WTC11 (cell line): ENCODE data around the gene HIPK2. TPM values are rescaled to one million over a fixed set of nuclear protein-coding genes. Genes with fewer than 3 reads are reported as not detected.

Source experiments
- ATAC-seq: fragments of 200-7000 bp; cut with Tn5 transposase; 2 replicates; pipeline ENCODE4 v1.10.0; 2021; ENCODE audit warnings: mild to moderate bottlenecking, moderate library complexity
- CTCF ChIA-PET: fragments of 300-600 bp; sonication (Branson Sonifier 250); formaldehyde crosslinking; loops from one replicate; lab custom pipeline; 2021; ENCODE audit warnings: antibody characterized with exemption; lab: Charles Lee
- POLR2A ChIA-PET: fragments of 350-600 bp; sonication (Branson Sonifier 250); formaldehyde crosslinking; loops from one replicate; lab custom pipeline; 2021; ENCODE audit warnings: antibody characterized with exemption; lab: Charles Lee
- DNase-seq: peaks from one replicate; pipeline ENCODE4 v3.0.0; 2021; ENCODE audit warnings: low spot score
- H3K27ac Mint-ChIP-seq: 2 replicates; pipeline ENCODE4 v1.8.0; 2021; ENCODE audit warnings: mixed read lengths
- H3K27me3 Mint-ChIP-seq: 2 replicates; pipeline ENCODE4 v1.8.0; 2021; ENCODE audit warnings: low read depth, mild to moderate bottlenecking, moderate library complexity, mixed read lengths
- H3K36me3 Mint-ChIP-seq: 2 replicates; pipeline ENCODE4 v1.8.0; 2021; ENCODE audit warnings: mixed read lengths
- H3K4me1 Mint-ChIP-seq: 2 replicates; pipeline ENCODE4 v1.8.0; 2022; ENCODE audit warnings: mixed read lengths
- H3K4me3 Mint-ChIP-seq: 2 replicates; pipeline ENCODE4 v1.8.0; 2021; ENCODE audit warnings: mild to moderate bottlenecking, moderate library complexity, mixed read lengths
- H3K9me3 Mint-ChIP-seq: 2 replicates; pipeline ENCODE4 v1.8.0; 2021; ENCODE audit warnings: mixed read lengths
- AR ChIP-seq: fragments of 250-450 bp; sonication (Bioruptor Pico); IDR thresholded peaks from 2 replicates; pipeline ENCODE4 v1.9.0; 2021; ENCODE audit warnings: mild to moderate bottlenecking
- CREM ChIP-seq: sonication (generic); formaldehyde crosslinking; IDR thresholded peaks from 2 replicates; pipeline ENCODE4 v1.8.1; 2022; ENCODE audit warnings: mild to moderate bottlenecking, missing genetic modification reagents, moderate library complexity
- ELF4 ChIP-seq: sonication (generic); formaldehyde crosslinking; IDR thresholded peaks from 2 replicates; pipeline ENCODE4 v1.8.1; 2022; ENCODE audit warnings: low read depth, mild to moderate bottlenecking, moderate library complexity, missing genetic modification reagents
- FOXK1 ChIP-seq: sonication (generic); formaldehyde crosslinking; IDR thresholded peaks from 2 replicates; pipeline ENCODE4 v1.8.0; 2022; ENCODE audit warnings: mild to moderate bottlenecking, moderate library complexity, missing genetic modification reagents
- MXD4 ChIP-seq: fragments of 250-450 bp; sonication (Bioruptor Pico); IDR thresholded peaks from 2 replicates; pipeline ENCODE4 v1.8.0; 2021; ENCODE audit warnings: mild to moderate bottlenecking, moderate library complexity, borderline replicate concordance
- NR1H2 ChIP-seq: sonication (generic); formaldehyde crosslinking; IDR thresholded peaks from 2 replicates; pipeline ENCODE4 v1.9.0; 2021; ENCODE audit warnings: mild to moderate bottlenecking, moderate library complexity, missing genetic modification reagents
- NR2C2 ChIP-seq: sonication (generic); formaldehyde crosslinking; IDR thresholded peaks from 2 replicates; pipeline ENCODE4 v1.8.0; 2022; ENCODE audit warnings: mild to moderate bottlenecking, missing genetic modification reagents
- PRRX2 ChIP-seq: fragments of 250-450 bp; sonication (Bioruptor Pico); IDR thresholded peaks from 2 replicates; pipeline ENCODE4 v1.8.0; 2021; ENCODE audit warnings: mild to moderate bottlenecking
- RORB ChIP-seq: fragments of 250-450 bp; sonication (Bioruptor Pico); IDR thresholded peaks from 2 replicates; pipeline ENCODE4 v1.9.0; 2021; ENCODE audit warnings: mild to moderate bottlenecking
- SOX15 ChIP-seq: fragments of 250-450 bp; sonication (Bioruptor Pico); IDR thresholded peaks from 2 replicates; pipeline ENCODE4 v1.9.0; 2021; ENCODE audit warnings: mild to moderate bottlenecking
- TP53 ChIP-seq: sonication (generic); formaldehyde crosslinking; IDR thresholded peaks from 2 replicates; pipeline ENCODE4 v1.8.1; 2023; ENCODE audit warnings: mild to moderate bottlenecking, missing genetic modification reagents
- ZNF121 ChIP-seq: sonication (generic); formaldehyde crosslinking; IDR thresholded peaks from 2 replicates; pipeline ENCODE4 v1.8.0; 2023; ENCODE audit warnings: missing genetic modification reagents
- ZNF263 ChIP-seq: sonication (generic); formaldehyde crosslinking; IDR thresholded peaks from 2 replicates; pipeline ENCODE4 v1.8.1; 2022; ENCODE audit warnings: low read depth, mild to moderate bottlenecking, moderate library complexity, missing genetic modification reagents
- ZNF512 ChIP-seq: sonication (generic); formaldehyde crosslinking; IDR thresholded peaks from 2 replicates; pipeline ENCODE4 v1.8.1; 2022; ENCODE audit warnings: missing genetic modification reagents, borderline replicate concordance
- total RNA-seq: library from RNA; stranded (reverse); gene quantifications from 3 replicates; pipeline ENCODE4 v1.2.3, GENCODE V29; 2021
- TF ChIP-seq, protein P1 (sequence below): sonication (generic); formaldehyde crosslinking; IDR thresholded peaks from 2 replicates; pipeline ENCODE4 v1.8.0; 2022; ENCODE audit warnings: mild to moderate bottlenecking, missing genetic modification reagents
- TF ChIP-seq, protein P2 (sequence below): fragments of 250-450 bp; sonication (Bioruptor Pico); IDR thresholded peaks from 2 replicates; pipeline ENCODE4 v1.9.0; 2021; ENCODE audit warnings: moderate library complexity, mild to moderate bottlenecking, inconsistent platforms, borderline replicate concordance
- TF ChIP-seq, protein P3 (sequence below): fragments of 200-600 bp; IDR thresholded peaks from 2 replicates; pipeline ENCODE4 v1.8.0; 2022; ENCODE audit warnings: antibody characterized with exemption
- TF ChIP-seq, protein P4 (sequence below): sonication (generic); formaldehyde crosslinking; IDR thresholded peaks from 2 replicates; pipeline ENCODE4 v1.8.0; 2023; ENCODE audit warnings: mild to moderate bottlenecking, missing genetic modification reagents
- TF ChIP-seq, protein P5 (sequence below): sonication (generic); formaldehyde crosslinking; IDR thresholded peaks from 2 replicates; pipeline ENCODE4 v1.8.1; 2022; ENCODE audit warnings: low read depth, mild to moderate bottlenecking, moderate library complexity, missing genetic modification reagents, borderline replicate concordance
- TF ChIP-seq, protein P6 (sequence below): sonication (generic); formaldehyde crosslinking; IDR thresholded peaks from 2 replicates; pipeline ENCODE4 v1.8.1; 2023; ENCODE audit warnings: mild to moderate bottlenecking, moderate library complexity, missing genetic modification reagents
- TF ChIP-seq, protein P7 (sequence below): sonication (generic); formaldehyde crosslinking; IDR thresholded peaks from 2 replicates; pipeline ENCODE4 v1.8.1; 2022; ENCODE audit warnings: low read depth, missing genetic modification reagents, borderline replicate concordance

Gene HIPK2
- total RNA-seq, 1 experiment from 2014 or later = 25.3 TPM

DNA sequence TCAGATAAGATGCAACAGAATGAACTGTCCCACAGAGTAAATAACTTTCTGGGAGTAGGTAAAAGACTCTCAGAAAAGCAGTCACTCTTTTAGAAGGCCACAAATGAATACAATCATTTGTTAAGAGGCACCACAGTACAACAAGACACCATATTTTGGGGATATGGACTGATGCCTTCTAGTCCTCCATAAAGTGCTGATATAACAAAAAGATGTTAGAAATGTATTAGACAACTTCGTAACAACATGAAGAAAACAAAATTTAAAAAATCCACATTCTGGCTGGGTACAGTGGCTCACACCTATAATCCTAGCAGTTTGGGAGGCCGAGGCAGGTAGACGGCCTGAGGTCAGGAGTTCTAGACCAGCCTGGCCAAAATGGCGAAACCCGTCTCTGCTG lies 111.3 kb downstream of the HIPK2 start:
- ATAC-seq (no peak), DNase-seq (no peak)
- H3K27ac Mint-ChIP-seq = no peak overlapping the region
- no peaks in the 10 kb centered on the region for H3K36me3 Mint-ChIP-seq
- POLR2A ChIA-PET = no interaction called here
- no peaks in the 10 kb centered on the region for H3K27me3 Mint-ChIP-seq
- CTCF ChIA-PET = no interaction called here
- TF ChIP-seq TP53 (CRISPR knock-in tag) = no peak
- TF ChIP-seq FOXK1 (CRISPR knock-in tag) = no peak
- TF ChIP-seq NR1H2 = no peak
- TF ChIP-seq RORB (CRISPR knock-in tag) = no peak
- TF ChIP-seq ZNF263 (CRISPR knock-in tag) = no peak
- TF ChIP-seq, protein P1, sequence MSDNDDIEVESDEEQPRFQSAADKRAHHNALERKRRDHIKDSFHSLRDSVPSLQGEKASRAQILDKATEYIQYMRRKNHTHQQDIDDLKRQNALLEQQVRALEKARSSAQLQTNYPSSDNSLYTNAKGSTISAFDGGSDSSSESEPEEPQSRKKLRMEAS = no peak
- TF ChIP-seq CREM (CRISPR knock-in tag) = no peak
- TF ChIP-seq, protein P2, sequence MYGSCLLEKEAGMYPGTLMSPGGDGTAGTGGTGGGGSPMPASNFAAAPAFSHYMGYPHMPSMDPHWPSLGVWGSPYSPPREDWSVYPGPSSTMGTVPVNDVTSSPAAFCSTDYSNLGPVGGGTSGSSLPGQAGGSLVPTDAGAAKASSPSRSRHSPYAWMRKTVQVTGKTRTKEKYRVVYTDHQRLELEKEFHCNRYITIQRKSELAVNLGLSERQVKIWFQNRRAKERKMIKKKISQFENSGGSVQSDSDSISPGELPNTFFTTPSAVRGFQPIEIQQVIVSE = no peak
- no peak for TF ChIP-seq SOX15 (CRISPR knock-in tag)
- no peak for TF ChIP-seq ELF4 (CRISPR knock-in tag)
- TF ChIP-seq ZNF512 (CRISPR knock-in tag) = no peak
- TF ChIP-seq, protein P3, sequence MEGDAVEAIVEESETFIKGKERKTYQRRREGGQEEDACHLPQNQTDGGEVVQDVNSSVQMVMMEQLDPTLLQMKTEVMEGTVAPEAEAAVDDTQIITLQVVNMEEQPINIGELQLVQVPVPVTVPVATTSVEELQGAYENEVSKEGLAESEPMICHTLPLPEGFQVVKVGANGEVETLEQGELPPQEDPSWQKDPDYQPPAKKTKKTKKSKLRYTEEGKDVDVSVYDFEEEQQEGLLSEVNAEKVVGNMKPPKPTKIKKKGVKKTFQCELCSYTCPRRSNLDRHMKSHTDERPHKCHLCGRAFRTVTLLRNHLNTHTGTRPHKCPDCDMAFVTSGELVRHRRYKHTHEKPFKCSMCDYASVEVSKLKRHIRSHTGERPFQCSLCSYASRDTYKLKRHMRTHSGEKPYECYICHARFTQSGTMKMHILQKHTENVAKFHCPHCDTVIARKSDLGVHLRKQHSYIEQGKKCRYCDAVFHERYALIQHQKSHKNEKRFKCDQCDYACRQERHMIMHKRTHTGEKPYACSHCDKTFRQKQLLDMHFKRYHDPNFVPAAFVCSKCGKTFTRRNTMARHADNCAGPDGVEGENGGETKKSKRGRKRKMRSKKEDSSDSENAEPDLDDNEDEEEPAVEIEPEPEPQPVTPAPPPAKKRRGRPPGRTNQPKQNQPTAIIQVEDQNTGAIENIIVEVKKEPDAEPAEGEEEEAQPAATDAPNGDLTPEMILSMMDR = no peak
- TF ChIP-seq MXD4 (CRISPR knock-in tag) = no peak
- TF ChIP-seq, protein P4, sequence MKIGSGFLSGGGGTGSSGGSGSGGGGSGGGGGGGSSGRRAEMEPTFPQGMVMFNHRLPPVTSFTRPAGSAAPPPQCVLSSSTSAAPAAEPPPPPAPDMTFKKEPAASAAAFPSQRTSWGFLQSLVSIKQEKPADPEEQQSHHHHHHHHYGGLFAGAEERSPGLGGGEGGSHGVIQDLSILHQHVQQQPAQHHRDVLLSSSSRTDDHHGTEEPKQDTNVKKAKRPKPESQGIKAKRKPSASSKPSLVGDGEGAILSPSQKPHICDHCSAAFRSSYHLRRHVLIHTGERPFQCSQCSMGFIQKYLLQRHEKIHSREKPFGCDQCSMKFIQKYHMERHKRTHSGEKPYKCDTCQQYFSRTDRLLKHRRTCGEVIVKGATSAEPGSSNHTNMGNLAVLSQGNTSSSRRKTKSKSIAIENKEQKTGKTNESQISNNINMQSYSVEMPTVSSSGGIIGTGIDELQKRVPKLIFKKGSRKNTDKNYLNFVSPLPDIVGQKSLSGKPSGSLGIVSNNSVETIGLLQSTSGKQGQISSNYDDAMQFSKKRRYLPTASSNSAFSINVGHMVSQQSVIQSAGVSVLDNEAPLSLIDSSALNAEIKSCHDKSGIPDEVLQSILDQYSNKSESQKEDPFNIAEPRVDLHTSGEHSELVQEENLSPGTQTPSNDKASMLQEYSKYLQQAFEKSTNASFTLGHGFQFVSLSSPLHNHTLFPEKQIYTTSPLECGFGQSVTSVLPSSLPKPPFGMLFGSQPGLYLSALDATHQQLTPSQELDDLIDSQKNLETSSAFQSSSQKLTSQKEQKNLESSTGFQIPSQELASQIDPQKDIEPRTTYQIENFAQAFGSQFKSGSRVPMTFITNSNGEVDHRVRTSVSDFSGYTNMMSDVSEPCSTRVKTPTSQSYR (CRISPR knock-in tag) = no peak
- H3K4me1 Mint-ChIP-seq = peaks cover 6% of the 10 kb centered on the region
- H3K4me3 Mint-ChIP-seq = no peak overlapping the region
- H3K9me3 Mint-ChIP-seq = no peaks in the 10 kb centered on the region

- Mint-ChIP-seq H3K27ac (no peak overlapping the region), H3K27me3 (no peaks in the 10 kb centered on the region), H3K4me1 (peaks cover 25% of the 10 kb centered on the region), H3K9me3 (no peaks in the 10 kb centered on the region), H3K36me3 (no peaks in the 10 kb centered on the region), H3K4me3 (no peak overlapping the region)
- CTCF ChIA-PET = interaction anchor here (0.6 to 1.3 kb wide), 3 partner anchors 9 to 123 kb away, joined by 3 to 4 read pairs (median 3); no protein-coding TSS in a partner anchor
- ATAC-seq (no peak), DNase-seq (no peak)
- POLR2A ChIA-PET = interaction anchor here (0.5 kb wide), 1 partner anchor 1199 kb away, joined by 3 read pairs; no protein-coding TSS in a partner anchor
- TF ChIP-seq NR2C2 (CRISPR knock-in tag) (no peak), MXD4 (CRISPR knock-in tag) (no peak), PRRX2 (no peak), AR (no peak), ZNF121 (no peak)
- TF ChIP-seq, protein P5, sequence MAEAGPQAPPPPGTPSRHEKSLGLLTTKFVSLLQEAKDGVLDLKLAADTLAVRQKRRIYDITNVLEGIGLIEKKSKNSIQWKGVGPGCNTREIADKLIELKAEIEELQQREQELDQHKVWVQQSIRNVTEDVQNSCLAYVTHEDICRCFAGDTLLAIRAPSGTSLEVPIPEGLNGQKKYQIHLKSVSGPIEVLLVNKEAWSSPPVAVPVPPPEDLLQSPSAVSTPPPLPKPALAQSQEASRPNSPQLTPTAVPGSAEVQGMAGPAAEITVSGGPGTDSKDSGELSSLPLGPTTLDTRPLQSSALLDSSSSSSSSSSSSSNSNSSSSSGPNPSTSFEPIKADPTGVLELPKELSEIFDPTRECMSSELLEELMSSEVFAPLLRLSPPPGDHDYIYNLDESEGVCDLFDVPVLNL = no peak
- TF ChIP-seq, protein P6, sequence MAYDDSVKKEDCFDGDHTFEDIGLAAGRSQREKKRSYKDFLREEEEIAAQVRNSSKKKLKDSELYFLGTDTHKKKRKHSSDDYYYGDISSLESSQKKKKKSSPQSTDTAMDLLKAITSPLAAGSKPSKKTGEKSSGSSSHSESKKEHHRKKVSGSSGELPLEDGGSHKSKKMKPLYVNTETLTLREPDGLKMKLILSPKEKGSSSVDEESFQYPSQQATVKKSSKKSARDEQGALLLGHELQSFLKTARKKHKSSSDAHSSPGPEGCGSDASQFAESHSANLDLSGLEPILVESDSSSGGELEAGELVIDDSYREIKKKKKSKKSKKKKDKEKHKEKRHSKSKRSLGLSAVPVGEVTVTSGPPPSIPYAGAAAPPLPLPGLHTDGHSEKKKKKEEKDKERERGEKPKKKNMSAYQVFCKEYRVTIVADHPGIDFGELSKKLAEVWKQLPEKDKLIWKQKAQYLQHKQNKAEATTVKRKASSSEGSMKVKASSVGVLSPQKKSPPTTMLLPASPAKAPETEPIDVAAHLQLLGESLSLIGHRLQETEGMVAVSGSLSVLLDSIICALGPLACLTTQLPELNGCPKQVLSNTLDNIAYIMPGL (CRISPR knock-in tag) = no peak
- TF ChIP-seq, protein P7, sequence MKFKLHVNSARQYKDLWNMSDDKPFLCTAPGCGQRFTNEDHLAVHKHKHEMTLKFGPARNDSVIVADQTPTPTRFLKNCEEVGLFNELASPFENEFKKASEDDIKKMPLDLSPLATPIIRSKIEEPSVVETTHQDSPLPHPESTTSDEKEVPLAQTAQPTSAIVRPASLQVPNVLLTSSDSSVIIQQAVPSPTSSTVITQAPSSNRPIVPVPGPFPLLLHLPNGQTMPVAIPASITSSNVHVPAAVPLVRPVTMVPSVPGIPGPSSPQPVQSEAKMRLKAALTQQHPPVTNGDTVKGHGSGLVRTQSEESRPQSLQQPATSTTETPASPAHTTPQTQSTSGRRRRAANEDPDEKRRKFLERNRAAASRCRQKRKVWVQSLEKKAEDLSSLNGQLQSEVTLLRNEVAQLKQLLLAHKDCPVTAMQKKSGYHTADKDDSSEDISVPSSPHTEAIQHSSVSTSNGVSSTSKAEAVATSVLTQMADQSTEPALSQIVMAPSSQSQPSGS (CRISPR knock-in tag) = no peak
Observed at GRCh38 chr7:139664434-139664833, 113.4 kb downstream of the HIPK2 start.
